ENCODE data around the gene SAFB. TPM values are rescaled to one million over a fixed set of nuclear protein-coding genes. Genes with fewer than 3 reads are reported as not detected.

SAFB gene
- total and polyA plus RNA-seq, 2 of the 13 experiments (the other 11 are each of a cell fraction or from before 2014, with no cell fraction given): 21.0 to 28.4 TPM

- TF ChIP-seq NCOA5 (CRISPR knock-in tag; IDR thresholded peaks at IDR 0.05) (no peak), POLR2G (IDR thresholded peaks at IDR 0.05; ENCODE audit: low read depth, low read length) (peak; percentile 97), ETV6 (CRISPR knock-in tag; conservative IDR thresholded peaks at IDR 0.05) (peak; percentile 44; the same call in 1 of the 2 replicates), ZFP82 (CRISPR knock-in tag; IDR thresholded peaks at IDR 0.05; ENCODE audit: borderline replicate concordance) (peak; percentile 95), ZNF335 (CRISPR knock-in tag; IDR thresholded peaks at IDR 0.05) (0 out of 2 replicates have a peak, but pooled peaks have one; percentile 22), ZNF713 (CRISPR knock-in tag; IDR thresholded peaks at IDR 0.05) (no peak), POLR2A (IDR thresholded peaks at IDR 0.05; ENCODE audit: insufficient read depth in 1 of 2, low read depth in 2 of 2, low read length in 2 of 2) (peak; percentile 84 to 93), ZNF577 (CRISPR knock-in tag; IDR thresholded peaks at IDR 0.05; ENCODE audit: borderline replicate concordance, low read depth) (0 out of 2 replicates have a peak, but pooled peaks have one; percentile 20), THAP8 (CRISPR knock-in tag; IDR thresholded peaks at IDR 0.05; ENCODE audit: borderline replicate concordance) (0 out of 2 replicates have a peak, but pooled peaks have one; percentile 16), MXI1 (IDR thresholded peaks at IDR 0.05; ENCODE audit: borderline replicate concordance, low read depth, low read length) (peak; percentile 90; the same call in 1 of the 3 replicates), PHF8 (CRISPR knock-in tag; IDR thresholded peaks at IDR 0.05) (peak; percentile 96), ZNF468 (CRISPR knock-in tag; IDR thresholded peaks at IDR 0.05) (no peak), ZNF232 (CRISPR knock-in tag; IDR thresholded peaks at IDR 0.05; ENCODE audit: borderline replicate concordance) (peak; percentile 78; the same call in 1 of the 2 replicates), ZNF879 (CRISPR knock-in tag; IDR thresholded peaks at IDR 0.05) (peak; percentile 87; the same call in 1 of the 2 replicates), LCORL (IDR thresholded peaks at IDR 0.05) (no peak), LCORL (CRISPR knock-in tag; IDR thresholded peaks at IDR 0.05) (no peak)
- TF ChIP-seq, protein P1, sequence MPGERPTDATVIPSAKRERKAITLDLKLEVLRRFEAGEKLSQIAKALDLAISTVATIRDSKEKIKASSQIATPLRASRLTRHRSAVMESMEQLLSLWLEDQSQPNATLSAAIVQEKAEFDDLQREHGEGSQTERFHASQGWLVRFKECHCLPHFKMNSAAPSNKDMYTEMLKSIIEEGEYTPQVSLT (CRISPR knock-in tag; IDR thresholded peaks at IDR 0.05; ENCODE audit: borderline replicate concordance, low read depth): no peak
- TF ChIP-seq, protein P2, sequence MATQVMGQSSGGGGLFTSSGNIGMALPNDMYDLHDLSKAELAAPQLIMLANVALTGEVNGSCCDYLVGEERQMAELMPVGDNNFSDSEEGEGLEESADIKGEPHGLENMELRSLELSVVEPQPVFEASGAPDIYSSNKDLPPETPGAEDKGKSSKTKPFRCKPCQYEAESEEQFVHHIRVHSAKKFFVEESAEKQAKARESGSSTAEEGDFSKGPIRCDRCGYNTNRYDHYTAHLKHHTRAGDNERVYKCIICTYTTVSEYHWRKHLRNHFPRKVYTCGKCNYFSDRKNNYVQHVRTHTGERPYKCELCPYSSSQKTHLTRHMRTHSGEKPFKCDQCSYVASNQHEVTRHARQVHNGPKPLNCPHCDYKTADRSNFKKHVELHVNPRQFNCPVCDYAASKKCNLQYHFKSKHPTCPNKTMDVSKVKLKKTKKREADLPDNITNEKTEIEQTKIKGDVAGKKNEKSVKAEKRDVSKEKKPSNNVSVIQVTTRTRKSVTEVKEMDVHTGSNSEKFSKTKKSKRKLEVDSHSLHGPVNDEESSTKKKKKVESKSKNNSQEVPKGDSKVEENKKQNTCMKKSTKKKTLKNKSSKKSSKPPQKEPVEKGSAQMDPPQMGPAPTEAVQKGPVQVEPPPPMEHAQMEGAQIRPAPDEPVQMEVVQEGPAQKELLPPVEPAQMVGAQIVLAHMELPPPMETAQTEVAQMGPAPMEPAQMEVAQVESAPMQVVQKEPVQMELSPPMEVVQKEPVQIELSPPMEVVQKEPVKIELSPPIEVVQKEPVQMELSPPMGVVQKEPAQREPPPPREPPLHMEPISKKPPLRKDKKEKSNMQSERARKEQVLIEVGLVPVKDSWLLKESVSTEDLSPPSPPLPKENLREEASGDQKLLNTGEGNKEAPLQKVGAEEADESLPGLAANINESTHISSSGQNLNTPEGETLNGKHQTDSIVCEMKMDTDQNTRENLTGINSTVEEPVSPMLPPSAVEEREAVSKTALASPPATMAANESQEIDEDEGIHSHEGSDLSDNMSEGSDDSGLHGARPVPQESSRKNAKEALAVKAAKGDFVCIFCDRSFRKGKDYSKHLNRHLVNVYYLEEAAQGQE (IDR thresholded peaks at IDR 0.05; ENCODE audit: borderline replicate concordance in 1 of 2, low read depth in 1 of 2, low read length in 2 of 2): peak in 1 of 2 experiments; percentile 64; a peak in 1 of 4 replicates
- TF ChIP-seq, protein P3, sequence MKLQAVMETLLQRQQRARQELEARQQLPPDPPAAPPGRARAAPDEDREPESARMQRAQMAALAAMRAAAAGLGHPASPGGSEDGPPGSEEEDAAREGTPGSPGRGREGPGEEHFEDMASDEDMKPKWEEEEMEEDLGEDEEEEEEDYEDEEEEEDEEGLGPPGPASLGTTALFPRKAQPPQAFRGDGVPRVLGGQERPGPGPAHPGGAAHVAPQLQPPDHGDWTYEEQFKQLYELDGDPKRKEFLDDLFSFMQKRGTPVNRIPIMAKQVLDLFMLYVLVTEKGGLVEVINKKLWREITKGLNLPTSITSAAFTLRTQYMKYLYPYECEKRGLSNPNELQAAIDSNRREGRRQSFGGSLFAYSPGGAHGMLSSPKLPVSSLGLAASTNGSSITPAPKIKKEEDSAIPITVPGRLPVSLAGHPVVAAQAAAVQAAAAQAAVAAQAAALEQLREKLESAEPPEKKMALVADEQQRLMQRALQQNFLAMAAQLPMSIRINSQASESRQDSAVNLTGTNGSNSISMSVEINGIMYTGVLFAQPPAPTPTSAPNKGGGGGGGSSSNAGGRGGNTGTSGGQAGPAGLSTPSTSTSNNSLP (IDR thresholded peaks at IDR 0.05; ENCODE audit: low read depth, low read length): no peak
Measured at GRCh38 chr19:5622465-5623396, at the start of gene SAFB, which contains the start of gene SAFB2 (continued).
